Stimulated activated CD4-positive, alpha-beta T cell treated with anti-CD3 and anti-CD28 coated beads, Interleukin-4, amount 100 ng/mL, for 1 hour (primary cell): ENCODE data around the gene GPR50.

Experiments
- DNase-seq: peaks from one replicate; pipeline ENCODE4 v3.0.0-alpha.2; 2020

Gene GPR50

DNA sequence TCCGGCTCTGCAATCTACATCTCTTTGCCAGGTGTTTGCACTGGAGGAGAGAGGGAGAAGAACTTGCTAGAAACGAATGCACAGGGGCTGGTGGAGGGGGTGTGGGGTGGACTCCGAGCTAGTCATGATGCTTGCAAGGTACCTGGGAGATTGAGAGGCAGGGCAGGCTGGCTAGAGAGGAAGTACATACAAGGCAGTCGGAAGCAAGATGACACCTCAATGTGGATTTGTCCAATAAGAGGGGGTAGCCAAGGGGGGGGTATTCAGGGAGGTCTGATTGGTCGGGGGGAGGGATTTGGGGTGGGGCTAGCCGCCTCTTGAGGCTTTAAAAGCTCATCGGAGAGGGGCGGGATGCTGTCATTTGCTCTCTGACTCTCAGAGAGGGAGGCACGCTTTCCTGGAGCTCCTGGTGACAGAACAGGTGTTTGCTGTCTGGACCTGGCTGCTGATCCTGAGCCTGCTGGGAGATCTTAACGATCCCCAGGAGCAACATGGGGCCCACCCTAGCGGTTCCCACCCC, at the start of gene GPR50:
TSS of gene GPR50 (plus strand) at position 354 of the 520 bp plus-strand sequence. CDS start at position 492, 138 bp downstream.
- DNase-seq = no peak

DNA sequence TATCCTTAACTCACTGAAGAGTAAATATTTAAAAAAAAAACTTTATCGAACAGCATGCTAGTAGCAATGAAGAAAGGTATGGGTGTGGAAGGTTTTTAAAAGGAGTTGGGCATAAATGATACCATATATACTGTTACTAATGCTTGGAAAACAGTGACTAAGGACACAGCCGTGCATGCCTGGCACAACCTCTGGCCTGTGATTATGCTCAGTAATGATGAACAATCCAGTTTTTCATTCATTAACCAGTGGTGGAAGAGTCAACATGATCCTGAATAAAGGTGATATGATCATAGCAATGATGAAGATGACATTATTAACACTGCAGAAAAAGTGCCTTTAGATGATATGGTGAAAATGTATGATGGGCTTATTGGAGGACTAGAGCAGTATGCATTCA, 43.9 kb upstream of the GPR50 start:
- no peak for DNase-seq

DNA sequence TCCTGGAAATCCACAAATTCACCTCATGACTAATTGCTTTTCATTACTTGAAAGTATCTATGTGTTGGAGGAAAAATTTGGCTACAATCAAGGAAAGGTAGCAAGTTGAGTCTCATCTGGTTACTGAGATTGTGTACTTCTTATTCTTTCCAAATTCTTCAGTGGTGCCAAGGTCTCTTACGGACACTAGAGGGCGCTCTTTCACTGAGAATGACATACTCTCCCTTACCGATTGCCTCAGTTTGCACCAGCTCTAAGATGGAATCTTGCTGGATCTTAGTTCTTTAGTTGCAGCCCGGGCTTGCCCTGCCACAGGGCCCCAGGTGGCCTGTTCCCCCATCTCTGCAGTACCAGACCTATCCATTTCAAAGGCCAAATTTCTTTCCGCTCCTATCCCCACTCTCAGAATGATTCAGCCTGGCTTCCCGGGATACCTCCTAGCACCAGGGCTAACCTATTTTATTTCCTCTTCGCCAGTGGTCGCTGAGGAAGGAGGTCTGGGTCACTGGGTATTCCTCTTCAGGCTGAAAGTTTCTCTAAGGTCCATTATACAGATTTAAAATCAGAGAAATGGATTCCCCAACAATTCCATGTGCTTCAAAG, 24.6 kb upstream of the GPR50 start:
- no peak for DNase-seq

DNA sequence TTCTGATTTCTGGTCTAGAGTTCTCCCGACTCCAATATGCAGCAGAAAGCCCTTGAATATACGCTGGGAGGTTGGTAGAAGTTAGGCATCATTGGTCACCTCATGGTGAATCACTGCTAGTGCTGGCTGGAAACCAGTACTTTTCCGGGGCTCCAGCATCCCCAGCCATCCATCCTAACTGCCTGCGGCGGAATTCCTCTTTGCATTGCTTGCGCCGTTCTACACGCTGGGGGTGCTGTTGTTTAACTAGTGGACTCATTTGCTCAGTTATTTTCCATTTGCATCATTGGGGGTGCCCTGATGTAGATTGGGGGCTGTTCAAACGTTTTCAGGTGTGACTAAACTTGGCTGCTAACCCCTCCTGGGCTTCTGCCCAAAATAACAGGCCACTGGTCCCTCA, 23.3 kb upstream of the GPR50 start:
- DNase-seq = no peak

DNA sequence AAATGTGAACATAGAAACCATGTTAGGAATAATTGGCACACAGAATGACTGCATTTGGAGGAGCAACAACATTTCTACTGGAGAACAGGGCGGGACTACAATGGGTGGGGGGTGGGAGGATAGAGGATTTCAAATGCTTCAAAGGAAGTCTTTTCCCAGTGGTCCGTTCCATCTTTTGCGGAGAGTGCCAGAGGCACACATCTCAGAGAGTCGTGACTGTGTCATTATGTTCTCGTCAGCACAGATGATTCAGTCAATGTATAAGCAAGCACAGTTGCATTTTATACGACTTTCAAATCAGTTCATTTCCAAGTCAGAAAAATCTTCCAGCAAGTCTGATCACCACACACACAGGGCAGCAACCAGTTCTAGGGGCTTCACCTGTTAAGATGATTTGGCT, 22.7 kb upstream of the GPR50 start:
- no peak for DNase-seq

DNA sequence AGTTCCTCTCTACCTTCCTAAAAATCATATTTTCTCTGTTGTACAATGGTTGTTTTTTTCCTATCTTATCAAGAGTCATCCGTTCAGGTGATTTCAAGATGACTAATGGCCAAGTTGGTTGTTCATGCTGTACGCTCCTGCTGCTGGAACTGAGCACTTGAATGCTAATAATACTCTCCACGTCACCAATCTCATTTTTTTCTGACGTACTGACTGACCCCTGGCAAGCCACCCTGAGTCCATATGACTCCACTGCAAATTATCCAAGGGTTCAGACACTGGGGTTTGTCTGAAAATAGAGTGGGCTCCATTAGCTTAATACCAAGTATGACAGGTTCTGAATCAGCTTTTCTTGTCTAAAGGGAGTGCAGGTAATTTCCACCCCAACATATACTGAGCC, 21.1 kb upstream of the GPR50 start:
- DNase-seq = no peak

DNA sequence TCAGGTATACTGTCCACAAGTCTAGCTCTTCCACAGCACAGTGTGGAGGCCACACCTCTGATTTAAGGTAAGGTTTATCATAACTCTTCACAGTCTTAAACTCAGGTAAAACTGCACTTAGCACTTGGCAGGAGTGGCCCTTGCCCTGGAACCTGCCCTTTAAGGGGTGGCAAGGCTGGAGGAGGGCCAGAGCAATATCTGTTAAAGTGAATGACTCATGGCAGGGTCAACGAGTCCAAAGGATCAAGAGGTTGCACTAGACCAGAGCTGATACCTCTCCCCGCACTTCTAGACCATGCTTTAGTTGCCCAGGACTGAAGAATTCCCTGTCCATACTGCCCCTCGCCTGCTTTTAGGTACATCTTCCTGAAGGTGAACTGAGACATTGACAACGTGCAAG, 14.7 kb upstream of the GPR50 start:
- no peak for DNase-seq

DNA sequence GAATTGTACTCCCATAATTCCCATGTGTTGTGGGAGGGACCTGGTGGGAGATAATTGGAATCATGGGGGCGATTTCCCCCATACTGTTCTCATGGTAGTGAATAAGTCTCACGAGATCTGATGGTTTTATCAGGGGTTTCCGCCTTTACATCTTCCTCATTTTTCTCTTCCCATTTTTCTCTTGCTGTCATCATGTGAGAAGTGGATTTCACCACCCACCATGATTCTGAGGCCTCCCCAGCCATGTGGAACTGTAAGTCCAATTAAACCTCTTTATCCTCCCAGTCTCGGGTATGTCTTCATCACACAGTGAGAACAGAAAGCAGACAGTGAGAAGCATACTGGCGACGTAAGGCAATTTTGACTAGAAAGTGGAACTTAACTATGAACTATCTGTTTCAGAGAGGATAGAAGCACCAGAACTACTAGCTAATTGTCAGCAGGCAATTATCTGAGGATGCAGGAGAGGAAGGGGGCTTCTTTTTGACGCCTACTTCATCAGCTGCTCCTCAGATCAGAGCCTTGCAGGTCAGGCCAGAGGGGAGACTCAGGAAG, 8.5 kb upstream of the GPR50 start:
- DNase-seq = no peak

DNA sequence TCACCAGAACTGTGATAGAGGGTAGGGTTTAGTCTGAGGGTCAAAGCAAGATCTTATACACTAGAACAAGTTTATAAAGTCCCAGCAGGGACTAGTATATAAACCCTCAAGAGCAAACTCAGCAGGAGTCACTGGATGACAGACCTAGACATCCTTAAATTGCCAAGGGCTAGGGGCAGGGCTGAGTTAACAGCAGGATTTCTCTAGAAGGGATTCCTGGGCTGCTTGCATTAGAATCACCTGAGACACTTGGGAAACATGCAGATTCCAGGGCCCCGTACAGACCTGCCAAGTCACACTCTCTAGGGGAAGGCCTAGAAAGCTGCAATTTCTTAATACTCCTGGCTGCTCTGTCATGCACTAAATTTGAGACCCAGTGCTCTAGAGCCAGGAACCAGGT, 6.6 kb upstream of the GPR50 start:
- DNase-seq = no peak

DNA sequence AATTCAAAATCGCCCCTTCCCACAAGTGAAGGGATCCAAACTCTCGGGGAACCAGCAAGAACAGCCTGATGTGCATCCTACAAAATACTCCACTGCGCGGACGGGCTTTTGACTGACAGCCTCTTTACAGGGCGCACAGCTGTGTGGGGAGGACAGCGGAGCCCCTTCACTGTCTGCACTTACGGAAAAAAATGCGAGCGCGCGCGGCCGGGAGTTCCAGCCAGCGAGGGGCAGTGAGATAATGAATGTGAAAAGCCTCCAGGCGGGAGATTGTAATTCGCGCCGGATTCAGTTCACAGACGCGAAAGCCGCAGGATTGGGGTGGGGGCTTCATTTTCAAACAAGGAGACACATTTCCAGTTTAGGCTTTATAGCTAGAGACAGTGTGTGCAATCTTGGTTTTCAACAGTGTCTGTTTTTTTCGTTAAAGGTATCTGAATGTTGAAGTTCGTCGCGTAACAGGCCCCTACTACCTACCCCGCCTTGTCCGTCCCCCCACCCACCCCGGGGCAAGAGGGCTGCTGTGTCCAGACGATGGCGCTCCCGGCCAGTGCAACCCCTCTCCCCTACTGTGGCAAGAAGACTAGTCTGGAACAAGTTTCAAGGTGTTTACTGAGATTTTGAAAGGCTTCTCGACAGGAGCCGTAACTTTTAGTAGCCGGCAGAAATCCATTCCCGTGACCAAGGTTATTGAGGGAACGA, 1.7 kb upstream of the GPR50 start:
- DNase-seq = no peak

DNA sequence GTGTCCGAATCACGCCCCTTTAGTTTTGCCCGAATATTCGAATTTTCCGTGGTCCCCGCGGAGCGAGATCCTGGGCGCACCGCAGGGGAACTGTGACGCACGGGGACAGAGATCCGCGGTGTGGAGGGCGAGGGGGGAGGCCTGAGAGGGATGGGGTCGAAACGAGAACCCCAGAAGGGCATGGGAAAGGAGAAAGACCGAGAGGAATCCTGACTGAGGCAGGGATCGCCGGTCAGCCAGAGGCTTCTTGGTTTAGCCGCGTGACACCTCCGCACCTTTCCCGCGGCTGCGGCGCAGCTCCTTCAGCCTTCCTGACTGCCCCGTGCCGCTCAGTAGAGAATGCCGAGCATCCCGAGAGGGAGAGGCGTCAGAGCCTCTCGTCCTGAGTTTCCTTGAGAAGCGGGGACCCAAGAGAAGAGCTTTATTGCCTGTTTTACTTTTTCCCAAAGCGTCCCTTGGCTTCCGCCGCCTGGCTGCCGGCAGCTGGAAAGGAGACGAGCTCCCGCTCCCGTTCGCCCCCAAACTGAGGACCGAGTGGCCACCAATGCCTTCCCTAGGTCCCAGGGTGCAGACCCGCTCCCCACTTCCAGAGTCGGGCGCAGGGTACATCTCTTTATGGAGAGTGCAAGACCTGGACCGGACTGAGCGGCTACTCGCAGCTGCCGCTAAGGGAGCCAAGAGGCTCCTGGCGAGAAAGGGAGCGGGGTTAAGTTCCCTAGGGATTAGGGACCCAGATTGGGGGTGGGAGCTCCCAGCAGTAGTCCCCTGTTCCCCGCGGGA, 911 bp upstream of the GPR50 start:
- DNase-seq = no peak

DNA sequence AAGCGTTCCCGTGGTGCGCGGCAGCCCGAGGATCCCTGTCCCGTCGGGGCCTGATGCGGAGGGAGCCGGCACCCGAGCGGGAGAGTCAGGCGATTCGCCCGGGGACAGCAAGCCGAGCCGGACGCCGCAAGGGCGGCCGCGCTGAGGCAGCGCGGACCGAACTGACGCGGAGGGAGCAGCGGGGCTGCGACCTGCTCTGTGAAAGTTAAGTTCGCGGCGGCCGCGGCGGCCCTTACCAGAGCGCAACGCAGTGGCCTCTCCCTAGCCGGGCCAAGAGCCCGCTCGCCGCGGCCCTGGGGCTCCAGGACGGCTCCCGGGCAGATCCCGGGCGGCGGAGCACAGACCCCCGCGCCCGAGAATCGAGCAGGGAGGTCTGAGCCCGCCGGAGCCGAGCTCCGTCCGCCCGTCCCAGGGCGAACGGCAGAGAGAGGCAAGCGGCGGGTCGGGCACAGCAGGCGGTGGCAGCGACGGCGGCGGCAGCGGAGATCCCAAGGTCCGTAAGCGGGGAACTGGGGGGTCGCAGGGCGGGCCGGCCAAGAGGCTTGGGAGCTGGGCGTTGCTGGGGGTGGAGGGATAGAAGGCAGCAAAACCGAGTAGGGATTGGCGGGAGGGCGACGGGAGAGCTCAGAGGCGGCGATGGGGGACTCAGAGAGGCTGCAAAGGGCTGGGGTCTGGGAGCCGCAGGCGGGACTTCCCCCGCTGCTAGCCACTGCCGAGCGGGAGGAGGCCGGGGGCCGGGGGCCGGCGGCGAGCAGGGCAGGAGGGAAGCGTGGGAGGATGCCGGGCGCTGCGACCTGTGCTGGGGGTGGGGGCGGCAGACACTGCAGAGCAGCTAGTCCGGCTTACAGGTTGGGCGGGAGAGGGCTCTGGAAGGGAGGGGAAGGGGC, 1.0 kb downstream of the GPR50 start:
- DNase-seq = no peak

DNA sequence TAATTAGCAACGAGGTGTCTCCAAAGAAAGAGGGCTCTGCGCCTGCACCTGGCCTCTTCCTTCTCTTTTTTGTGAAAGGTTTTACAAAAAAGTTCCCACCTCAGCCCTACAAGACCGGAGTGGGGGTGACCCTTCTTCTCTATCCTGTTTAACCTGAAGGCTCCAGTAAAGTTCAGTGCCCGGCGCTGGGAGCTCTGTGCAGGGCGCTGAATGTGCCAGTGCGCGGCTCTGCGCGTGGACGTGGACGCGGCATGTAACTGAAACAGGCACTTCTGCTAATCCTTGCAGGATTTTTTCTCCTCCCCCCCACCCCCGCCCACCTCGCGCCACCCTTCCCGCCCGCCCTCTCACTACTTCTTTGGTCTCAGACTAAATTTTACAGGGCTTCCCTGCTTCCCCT, 2.4 kb downstream of the GPR50 start:
- DNase-seq = no peak

DNA sequence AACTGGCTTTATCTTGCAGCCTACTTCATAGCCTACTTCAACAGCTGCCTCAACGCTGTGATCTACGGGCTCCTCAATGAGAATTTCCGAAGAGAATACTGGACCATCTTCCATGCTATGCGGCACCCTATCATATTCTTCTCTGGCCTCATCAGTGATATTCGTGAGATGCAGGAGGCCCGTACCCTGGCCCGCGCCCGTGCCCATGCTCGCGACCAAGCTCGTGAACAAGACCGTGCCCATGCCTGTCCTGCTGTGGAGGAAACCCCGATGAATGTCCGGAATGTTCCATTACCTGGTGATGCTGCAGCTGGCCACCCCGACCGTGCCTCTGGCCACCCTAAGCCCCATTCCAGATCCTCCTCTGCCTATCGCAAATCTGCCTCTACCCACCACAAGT, 4.0 kb downstream of the GPR50 start:
- no peak for DNase-seq

DNA sequence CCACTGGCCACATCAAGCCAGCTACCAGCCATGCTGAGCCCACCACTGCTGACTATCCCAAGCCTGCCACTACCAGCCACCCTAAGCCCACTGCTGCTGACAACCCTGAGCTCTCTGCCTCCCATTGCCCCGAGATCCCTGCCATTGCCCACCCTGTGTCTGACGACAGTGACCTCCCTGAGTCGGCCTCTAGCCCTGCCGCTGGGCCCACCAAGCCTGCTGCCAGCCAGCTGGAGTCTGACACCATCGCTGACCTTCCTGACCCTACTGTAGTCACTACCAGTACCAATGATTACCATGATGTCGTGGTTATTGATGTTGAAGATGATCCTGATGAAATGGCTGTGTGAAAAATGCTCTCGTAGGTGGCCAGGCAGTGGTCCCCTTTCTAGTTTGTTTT, 4.7 kb downstream of the GPR50 start:
- no peak for DNase-seq

DNA sequence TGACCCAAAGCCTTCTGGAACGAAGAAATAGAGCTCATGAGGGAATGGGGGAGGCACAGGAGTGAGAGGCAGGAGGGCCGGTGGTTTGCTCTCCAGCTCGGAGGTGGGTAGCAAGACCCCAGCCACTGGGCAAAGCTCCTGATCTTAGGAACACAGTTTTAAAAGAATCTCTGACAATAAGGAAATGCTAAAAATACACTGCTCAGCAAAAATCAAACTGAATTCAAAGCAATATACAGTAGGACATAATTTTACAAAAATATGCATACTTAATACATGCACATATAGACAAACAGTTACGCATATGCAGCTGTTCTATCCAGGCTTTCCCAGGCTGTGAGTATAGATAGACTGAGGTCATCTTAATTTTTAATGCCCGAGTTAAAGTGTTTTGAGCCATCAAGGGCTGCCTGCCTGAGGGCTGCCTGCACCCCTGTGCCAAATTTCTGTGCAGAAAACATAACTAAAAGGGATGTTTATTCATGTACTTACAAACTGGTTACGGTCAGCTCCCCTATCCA, 6.9 kb downstream of the GPR50 start:
- no peak for DNase-seq

DNA sequence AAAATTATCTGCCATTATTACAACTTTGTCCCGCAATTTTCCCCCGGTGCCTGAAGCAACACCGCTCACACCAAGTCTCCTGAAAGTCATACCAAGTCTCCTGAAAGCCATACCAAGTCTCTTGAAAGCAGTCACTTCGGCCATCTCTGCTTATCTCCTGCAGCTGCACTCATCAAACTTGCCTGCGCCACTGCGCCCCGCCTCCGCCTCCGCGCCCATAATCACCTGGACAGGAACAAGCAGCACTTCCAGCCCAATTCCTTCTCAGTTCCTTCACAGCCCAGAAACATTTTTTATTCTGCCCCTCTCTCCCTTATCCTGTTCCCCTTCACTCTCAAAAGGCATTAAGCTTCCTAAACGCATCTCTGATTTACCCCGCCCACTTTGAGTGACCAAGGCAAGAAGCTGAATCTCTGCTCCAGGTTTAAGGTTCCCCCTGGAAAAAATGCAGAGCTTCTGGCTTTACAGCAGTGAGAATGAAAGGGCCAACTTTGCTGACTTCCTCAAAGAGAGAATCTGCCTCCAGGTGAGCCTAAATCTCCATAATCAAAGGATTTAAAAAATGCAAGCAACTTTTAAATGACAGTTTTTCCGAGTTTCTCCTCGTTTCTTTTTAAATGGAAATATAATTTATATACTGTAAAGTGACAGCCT, 7.7 kb downstream of the GPR50 start:
- no peak for DNase-seq

DNA sequence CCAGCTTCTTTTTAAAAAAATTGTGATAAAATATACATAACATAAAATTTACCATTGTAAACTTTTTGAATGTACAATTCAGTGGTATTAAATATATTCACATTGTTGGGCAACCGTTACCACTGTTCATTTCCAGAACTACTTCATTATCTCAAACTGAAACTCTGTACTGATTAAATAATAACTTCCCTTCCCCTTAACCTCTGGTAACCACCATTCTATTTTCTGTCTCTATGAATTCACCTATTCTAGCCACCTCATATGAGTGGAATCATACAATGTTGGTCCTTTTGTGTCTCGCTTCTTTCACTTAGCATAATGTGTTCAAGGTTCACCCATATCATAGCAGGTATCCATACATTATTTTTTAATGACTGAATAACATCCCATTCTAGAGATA, 8.3 kb downstream of the GPR50 start:
- no peak for DNase-seq

DNA sequence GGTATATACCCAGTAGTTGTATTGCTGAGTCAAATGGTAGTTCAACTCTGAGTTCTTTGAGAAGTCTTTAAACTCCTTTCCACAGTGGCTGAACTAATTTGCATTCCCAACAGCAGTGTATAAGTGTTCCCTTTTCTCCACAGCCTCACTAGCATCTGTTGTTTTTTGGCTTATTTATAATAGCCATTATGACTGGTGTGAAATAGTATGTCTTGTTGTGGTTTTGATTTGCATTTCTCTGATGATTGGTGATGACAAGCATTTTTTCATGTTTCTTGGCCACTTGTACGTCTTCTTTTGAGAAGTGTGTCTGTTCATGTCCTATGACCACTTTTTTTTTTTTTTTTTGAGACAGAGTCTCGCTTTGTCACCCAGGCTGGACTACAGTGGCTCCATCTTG, 30.5 kb downstream of the GPR50 start:
- no peak for DNase-seq

DNA sequence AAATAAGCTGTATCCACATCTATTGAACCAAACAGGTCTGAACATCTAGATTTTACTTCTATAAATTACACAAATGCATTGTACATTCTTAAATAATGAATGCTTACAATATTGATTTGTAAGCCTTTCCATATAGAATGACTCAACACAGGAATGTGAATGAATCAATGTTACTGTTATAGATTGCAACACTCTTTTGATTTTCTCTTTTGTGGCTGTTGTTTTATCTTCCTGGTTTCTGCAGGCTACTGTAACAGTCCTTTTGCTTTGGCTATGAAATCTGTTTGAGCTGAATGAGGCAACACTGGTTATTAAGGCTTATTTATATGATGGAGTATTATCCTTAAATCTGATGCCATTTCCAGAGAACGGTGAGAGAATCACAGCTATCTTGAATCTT, 49.5 kb downstream of the GPR50 start:
- no peak for DNase-seq

DNA sequence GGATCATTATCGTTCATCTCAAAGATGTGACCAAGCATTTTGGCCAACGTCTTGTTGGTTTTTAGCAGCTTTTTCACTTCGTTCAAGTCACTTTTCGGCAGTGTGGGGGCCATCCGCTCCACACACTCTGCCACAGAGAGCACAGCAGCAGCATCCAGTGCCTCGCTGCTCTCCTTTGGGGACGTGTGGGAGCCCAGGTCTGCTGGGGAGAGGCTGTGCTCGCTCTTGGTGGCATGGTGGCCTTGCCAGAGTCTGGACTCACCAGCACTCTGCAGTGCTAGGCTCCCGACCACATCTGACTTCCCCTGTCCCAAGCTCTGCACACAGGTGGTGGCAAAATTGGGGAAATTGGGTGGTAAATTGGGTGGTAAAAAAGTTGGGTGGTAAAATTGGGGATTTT, 50.6 kb downstream of the GPR50 start:
- DNase-seq = no peak

DNA sequence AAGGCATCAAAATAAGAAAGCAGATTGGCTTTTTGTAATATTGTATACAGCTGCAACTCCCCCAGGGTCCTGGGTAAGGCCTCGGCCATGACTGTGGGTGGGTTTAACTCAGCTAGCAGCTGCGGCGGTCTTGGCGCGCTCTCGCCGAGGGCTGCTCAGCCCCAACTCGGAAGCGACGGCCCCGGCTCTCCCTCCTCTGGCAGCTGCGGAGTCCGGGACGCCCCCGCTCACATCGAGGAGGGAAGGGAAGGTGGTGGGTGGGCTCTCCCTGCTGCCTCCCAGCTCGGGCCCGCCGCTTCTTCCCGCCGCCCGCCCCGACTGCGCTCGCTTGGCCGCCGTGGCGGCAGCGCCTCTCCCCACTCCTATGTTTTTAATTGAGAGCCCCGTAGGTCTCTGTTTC, 51.2 kb downstream of the GPR50 start:
- DNase-seq = no peak
